HL-60 (cell line): Measurements from ENCODE around the gene ITGB1.

Experiments
- GABPA ChIP-seq: IDR thresholded peaks from 2 replicates; pipeline ENCODE4 v1.6.1; 2012; ENCODE audit warnings: low read depth
- POLR2AphosphoS5 ChIP-seq: IDR thresholded peaks from 2 replicates; pipeline ENCODE4 v1.6.1; 2012; ENCODE audit warnings: low read depth
- SPI1 ChIP-seq: IDR thresholded peaks from 2 replicates; pipeline ENCODE4 v1.6.1; 2012; ENCODE audit warnings: low read depth, mild to moderate bottlenecking, borderline replicate concordance
- TF ChIP-seq, protein P1 (sequence below): IDR thresholded peaks from 2 replicates; pipeline ENCODE4 v1.6.1; 2012; ENCODE audit warnings: low read depth; ENCODE audit not compliant: insufficient replicate concordance
- TF ChIP-seq, protein P2 (sequence below): IDR thresholded peaks from one replicate; pipeline ENCODE4 v1.5.1; 2011; ENCODE audit warnings: low read length, control low read depth, inconsistent platforms; ENCODE audit not compliant: insufficient read depth

DNA sequence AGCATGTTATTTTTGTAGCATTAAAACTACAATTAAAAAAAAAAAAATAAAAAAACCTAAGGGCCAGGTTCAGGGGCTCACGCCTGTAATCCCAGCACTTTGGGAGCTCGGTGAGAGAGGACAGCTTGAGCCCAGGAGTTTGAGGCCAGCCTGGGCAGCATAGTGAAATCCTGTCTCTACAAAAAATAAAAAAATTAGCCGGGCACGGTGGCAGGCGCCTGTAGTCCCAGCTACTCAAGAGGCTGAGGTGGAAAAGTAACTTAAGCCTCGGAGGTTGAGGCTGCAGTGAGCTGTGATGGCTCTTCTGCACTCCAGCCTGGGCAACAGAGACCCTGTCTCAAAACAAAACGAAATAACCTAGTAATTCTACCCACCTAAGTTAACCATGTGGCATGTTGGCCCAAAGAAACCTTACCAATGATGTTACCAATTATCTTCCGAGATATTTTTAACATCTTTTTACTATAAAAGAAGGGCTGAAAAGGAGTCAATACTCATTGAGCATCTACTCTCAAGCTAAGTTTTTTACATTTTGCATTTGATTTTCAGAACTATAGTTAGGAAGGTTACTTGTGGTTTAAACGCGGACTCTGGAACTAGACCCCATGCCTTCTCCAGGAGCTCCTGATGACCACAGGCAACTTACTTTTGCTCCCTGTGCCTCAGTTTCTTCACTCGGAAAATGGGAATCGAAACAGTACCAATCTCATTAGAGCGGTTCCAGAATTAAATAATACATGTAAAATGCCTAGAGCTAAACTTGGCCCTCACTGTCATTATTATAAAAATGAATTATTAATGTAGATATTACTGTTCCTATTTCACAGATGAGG, 1.4 kb downstream of the ITGB1 start:
- TF ChIP-seq POLR2AphosphoS5 = no peak
- TF ChIP-seq, protein P1, sequence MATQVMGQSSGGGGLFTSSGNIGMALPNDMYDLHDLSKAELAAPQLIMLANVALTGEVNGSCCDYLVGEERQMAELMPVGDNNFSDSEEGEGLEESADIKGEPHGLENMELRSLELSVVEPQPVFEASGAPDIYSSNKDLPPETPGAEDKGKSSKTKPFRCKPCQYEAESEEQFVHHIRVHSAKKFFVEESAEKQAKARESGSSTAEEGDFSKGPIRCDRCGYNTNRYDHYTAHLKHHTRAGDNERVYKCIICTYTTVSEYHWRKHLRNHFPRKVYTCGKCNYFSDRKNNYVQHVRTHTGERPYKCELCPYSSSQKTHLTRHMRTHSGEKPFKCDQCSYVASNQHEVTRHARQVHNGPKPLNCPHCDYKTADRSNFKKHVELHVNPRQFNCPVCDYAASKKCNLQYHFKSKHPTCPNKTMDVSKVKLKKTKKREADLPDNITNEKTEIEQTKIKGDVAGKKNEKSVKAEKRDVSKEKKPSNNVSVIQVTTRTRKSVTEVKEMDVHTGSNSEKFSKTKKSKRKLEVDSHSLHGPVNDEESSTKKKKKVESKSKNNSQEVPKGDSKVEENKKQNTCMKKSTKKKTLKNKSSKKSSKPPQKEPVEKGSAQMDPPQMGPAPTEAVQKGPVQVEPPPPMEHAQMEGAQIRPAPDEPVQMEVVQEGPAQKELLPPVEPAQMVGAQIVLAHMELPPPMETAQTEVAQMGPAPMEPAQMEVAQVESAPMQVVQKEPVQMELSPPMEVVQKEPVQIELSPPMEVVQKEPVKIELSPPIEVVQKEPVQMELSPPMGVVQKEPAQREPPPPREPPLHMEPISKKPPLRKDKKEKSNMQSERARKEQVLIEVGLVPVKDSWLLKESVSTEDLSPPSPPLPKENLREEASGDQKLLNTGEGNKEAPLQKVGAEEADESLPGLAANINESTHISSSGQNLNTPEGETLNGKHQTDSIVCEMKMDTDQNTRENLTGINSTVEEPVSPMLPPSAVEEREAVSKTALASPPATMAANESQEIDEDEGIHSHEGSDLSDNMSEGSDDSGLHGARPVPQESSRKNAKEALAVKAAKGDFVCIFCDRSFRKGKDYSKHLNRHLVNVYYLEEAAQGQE = no peak
- TF ChIP-seq, protein P2, sequence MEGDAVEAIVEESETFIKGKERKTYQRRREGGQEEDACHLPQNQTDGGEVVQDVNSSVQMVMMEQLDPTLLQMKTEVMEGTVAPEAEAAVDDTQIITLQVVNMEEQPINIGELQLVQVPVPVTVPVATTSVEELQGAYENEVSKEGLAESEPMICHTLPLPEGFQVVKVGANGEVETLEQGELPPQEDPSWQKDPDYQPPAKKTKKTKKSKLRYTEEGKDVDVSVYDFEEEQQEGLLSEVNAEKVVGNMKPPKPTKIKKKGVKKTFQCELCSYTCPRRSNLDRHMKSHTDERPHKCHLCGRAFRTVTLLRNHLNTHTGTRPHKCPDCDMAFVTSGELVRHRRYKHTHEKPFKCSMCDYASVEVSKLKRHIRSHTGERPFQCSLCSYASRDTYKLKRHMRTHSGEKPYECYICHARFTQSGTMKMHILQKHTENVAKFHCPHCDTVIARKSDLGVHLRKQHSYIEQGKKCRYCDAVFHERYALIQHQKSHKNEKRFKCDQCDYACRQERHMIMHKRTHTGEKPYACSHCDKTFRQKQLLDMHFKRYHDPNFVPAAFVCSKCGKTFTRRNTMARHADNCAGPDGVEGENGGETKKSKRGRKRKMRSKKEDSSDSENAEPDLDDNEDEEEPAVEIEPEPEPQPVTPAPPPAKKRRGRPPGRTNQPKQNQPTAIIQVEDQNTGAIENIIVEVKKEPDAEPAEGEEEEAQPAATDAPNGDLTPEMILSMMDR = no peak
- no peak for TF ChIP-seq GABPA
- no peak for TF ChIP-seq SPI1
